Camera-type eye (tissue), 1 donor: ENCODE results near the gene GRM6. TPM values are rescaled to one million over a fixed set of nuclear protein-coding genes. Genes with fewer than 3 reads are reported as not detected.

Source experiments
- total RNA-seq: library from RNA; depleted of rRNA; stranded (reverse); fragments of >200 nt; gene quantifications from one replicate; pipeline ENCODE4 v1.2.3, GENCODE V29; 2014

Gene GRM6
- total RNA-seq: 38.8 TPM

DNA sequence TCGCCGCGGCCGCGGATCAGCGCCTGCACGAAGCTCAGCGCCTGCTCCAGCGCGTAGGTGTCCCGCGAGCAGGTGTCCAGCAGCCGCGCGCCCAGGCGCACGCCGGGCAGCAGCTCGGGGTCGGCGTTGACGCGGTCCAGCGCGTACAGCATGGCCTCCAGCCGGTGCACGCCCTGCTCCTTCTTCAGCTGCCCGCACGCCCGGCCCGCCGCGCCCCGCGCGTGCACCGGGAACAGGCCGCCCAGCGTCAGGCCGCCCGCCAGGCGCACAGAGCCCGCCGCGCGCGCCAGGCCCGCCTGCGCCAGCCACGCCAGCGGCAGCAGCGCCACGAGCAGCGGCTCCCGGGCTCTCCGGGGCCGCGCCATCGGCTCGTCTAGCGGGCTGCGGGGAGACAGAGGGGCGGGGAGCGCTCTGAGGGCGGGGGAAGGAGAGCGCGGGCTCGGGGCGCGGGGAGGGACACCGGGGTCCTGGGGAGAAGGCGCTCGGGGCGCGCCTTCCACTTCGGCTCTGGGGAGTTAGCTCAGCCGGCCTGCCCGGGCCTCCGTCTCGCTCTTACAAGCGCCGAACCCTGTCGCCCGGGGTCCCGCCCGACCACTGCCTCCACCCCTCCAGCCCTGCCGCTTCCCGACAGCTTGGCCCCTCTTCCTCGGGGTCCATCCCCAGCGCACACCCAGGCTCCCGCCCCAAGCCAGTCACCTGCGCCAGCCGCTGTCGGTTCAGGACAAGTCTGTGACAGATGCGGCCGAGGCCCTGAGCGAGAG lies at the start of gene GRM6:
GRM6 (minus strand) TSS at position 741 of the 761 bp plus-strand sequence; CDS start at position 365, 376 bp downstream.

DNA sequence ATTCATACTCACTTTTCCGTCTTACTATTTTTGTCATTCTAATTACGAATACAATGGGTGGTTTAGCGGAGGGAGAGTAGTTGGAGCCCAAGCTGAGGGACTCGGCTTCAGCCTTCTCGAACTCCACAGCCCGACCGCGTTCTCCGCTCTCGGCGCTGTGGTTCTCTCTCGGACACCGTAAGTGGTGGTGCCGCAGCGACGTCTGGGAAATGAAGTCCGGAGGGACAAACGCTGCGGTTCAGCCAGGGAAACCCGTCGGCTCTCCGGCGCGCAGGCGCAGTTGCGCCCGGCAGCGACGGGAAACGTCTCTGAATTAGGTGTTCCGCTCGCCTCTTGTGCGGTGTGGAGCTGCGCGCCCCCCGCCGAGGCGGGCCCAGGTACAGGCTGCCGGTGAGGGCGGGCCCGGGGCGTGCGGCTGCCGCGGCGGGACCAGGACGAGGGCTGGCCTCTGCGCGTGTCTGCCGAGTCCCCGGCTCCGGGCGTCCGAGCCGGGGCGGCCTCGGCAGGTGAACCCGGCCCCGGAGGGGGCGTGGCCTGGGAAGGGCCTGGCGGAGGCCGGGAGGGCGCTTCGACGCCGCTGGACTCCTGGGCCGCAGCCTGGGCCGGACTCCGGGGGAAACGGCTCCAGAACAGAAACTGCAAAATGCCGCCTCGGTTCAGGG lies 28.5 kb upstream of the GRM6 start, which contains the start of gene ZNF879:
ZNF879 (plus strand) TSS at position 277 of the 662 bp plus-strand sequence. CDS start 1,201 bp downstream, outside the sequence.

DNA sequence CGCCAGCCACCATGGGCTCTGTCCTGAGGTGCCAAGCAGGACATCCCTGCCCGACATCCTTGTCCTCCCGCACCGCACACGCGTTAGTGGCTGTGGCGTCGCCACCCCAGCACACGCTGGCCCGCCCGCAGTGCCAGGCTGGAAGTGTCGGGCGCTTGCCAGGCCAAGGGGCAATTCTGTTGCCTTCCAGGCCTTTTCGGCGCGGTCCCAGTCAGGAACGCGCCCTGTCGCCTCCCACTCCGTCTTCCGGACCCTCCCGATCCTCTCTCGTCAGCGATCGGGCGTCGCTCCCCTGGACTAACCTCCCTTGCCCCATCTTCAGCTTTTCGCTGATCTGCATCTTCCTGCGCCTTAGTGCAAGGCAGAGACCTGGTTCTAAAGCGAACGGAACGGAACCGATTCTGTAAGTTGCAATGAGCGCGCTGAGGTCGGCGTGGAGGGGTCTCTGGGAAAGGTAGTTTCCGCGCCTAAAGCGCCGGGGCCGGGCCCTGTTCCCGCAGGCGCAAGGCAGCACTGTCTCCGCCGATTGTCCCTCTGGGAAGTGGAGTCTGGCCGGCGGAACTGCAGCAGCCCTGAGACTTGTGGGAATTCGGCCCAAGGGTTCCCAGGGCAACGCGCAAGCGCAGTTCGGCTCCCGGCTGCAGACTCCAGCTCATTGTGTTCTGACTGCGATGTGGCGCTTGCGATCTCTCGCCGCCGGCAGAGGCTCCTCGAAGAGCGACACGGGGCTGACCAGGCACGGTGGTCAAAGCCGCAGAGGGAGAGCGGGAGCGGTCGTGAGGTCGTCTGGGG lies 54.4 kb downstream of the GRM6 start, which contains the start of gene ZNF454:
ZNF454 (plus strand) TSS at position 630 of the 792 bp plus-strand sequence. CDS start 1,594 bp downstream, outside the sequence.

Other genes with a start within 250 kb of the GRM6 start
- gene ZNF354B, start 135.4 kb downstream of the GRM6 start, total RNA-seq: 48.2 TPM
- 7.1 TPM for gene ZFP2, start 99.4 kb downstream of the GRM6 start, total RNA-seq
- 21.7 TPM for gene ZNF454, start 54.1 kb downstream of the GRM6 start, total RNA-seq
- 20.3 TPM for gene ZNF879, start 28.5 kb upstream of the GRM6 start, total RNA-seq
- gene ZNF354C, start 65.1 kb upstream of the GRM6 start, total RNA-seq: 38.3 TPM